ENCODE measurements around the gene CDH24. TPM values are rescaled to one million over a fixed set of nuclear protein-coding genes. Genes with fewer than 3 reads are reported as not detected.

The CDH24 gene
- total and polyA plus RNA-seq, 9 of the 15 experiments (the other 6 are each of a cell fraction or from before 2014, with no cell fraction given) = 0.04 to 16.2 (median 4.9) TPM

GRCh38 chr14:23078692-23079116 lies 21.4 kb upstream of the CDH24 start (continued):
- TF ChIP-seq, protein P1, sequence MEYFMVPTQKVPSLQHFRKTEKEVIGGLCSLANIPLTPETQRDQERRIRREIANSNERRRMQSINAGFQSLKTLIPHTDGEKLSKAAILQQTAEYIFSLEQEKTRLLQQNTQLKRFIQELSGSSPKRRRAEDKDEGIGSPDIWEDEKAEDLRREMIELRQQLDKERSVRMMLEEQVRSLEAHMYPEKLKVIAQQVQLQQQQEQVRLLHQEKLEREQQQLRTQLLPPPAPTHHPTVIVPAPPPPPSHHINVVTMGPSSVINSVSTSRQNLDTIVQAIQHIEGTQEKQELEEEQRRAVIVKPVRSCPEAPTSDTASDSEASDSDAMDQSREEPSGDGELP (CRISPR knock-in tag; IDR thresholded peaks at IDR 0.05; ENCODE audit: borderline replicate concordance) = peak; percentile 99
- TF ChIP-seq GTF2B (IDR thresholded peaks at IDR 0.05; ENCODE audit: extremely low read depth, insufficient read length) (no peak), IRF1 (CRISPR knock-in tag; IDR thresholded peaks at IDR 0.05; ENCODE audit: borderline replicate concordance) (no peak), NFATC3 (IDR thresholded peaks at IDR 0.05) (no peak), NFE2L1 (tag; IDR thresholded peaks at IDR 0.05; ENCODE audit: borderline replicate concordance, low read depth) (no peak), RBM25 (IDR thresholded peaks at IDR 0.05; ENCODE audit: low read depth, low read length, severe bottlenecking) (no peak), HSF4 (CRISPR knock-in tag; IDR thresholded peaks at IDR 0.05; ENCODE audit: borderline replicate concordance) (peak; percentile 71; the same call in 1 of the 2 replicates), MTA1 (IDR thresholded peaks at IDR 0.05; ENCODE audit: borderline replicate concordance) (no peak), HMBOX1 (IDR thresholded peaks at IDR 0.05) (peak; percentile 57), REST (IDR thresholded peaks at IDR 0.05; ENCODE audit: borderline replicate concordance) (peak; percentile 42; the same call in 1 of the 2 replicates), REST (CRISPR knock-in tag; IDR thresholded peaks at IDR 0.05; ENCODE audit: low read depth) (no peak; the same call in 1 of the 2 replicates), EP300 (IDR thresholded peaks at IDR 0.05; ENCODE audit: low read length) (peak; percentile 62; the same call in 1 of the 2 replicates)
- TF ChIP-seq, protein P2, sequence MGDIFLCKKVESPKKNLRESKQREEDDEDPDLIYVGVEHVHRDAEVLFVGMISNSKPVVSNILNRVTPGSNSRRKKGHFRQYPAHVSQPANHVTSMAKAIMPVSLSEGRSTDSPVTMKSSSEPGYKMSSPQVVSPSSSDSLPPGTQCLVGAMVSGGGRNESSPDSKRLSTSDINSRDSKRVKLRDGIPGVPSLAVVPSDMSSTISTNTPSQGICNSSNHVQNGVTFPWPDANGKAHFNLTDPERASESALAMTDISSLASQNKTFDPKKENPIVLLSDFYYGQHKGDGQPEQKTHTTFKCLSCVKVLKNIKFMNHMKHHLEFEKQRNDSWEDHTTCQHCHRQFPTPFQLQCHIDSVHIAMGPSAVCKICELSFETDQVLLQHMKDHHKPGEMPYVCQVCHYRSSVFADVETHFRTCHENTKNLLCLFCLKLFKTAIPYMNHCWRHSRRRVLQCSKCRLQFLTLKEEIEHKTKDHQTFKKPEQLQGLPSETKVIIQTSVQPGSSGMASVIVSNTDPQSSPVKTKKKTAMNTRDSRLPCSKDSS (IDR thresholded peaks at IDR 0.05; ENCODE audit: low read depth, partially characterized antibody) = no peak
